HG02973 (cell line): ENCODE measurements around the gene CRAT.

Experiments
- ATAC-seq: cut with Tn5 transposase; IDR thresholded peaks from one replicate; pipeline ENCODE4 v1.9.1; 2021; ENCODE audit warnings: moderate library complexity; ENCODE audit not compliant: unreplicated experiment

The CRAT gene

DNA sequence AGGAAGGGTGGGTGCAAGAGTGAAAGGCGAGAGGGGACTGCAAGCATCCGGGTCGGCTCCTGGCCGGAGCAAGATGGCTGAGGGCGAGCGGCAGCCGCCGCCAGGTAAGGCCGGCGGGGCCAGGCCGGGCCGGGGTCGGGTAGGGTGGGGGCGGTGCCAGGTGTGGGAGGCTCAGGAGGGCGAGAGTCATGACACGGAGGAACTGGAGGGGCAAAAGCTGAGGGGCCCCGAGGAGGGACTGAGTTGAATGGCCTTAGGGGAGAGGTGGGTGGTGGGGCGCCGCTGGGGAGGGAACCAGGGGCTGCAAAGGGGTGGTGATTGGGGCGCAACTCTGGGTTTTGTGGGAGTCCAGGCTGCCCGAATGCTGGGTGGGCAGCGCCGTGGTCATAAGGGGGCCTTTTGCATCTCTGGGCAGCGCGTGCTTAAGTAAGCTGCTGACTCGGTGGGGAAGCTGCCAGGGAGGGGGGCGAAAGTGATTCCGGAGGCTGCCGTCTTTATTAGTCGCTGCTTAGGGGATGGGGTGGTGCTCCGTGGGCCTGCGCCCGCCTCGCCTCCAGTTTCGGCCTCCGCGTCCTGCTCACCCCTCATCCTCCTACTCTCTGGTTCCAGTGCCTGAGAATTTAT lies 1.0 kb upstream of the CRAT start:
- ATAC-seq: no peak

DNA sequence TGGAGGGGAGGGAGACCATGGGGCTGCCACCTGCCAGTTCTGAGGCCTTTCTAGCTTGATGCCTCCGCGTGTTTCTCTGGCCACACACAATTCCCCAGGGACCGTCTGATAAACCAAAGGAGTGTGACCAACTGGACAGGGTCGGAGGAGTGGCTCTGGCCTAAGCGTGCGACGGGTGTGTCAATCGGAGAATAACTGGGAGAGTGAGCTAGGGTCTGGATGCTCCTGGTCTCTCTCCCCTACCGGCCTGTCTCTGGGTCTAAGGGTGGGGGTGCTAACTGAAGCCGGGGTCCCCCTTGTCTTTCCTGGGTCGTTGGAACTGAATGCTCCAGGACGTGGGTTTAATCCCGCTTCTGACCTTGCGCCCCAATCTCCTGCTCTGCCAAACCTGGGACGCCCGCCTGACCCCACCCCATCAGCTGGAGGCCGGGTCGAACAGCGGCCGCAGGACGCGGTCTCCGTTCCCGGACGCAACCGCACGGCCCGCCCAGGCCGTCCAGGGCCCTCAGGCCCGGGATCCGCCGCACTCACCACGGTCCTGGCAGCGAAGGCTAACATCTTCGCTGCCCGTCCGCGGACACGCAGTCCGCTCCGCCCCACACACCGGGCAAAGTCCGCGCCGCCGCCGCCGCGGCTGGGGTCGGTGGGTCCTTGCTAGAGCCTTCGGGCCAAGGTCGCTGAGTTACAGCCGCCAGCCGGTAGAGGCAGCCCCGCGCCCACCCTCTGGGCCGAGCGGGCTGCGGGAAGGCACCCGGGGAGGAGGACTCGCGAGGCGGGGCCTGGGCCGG lies 447 bp downstream of the CRAT start:
- ATAC-seq: no peak

DNA sequence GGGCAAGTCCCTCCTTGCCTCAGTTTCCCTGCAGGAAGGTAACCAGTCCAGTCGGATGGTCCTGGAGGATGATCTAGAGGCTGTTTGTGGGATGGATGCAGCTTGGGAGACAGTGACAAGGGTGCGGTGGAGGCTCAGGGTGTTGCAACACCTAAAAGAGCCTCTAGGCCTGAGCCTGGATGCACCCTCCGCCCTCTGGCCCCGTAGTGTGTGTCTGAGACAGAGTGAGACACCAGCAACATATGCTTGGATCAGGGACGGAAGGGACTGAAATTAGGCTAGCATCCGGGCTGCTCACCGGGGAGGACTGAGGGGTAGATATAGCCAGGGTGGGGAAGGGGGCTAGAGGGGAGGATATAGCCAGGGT lies 1.1 kb downstream of the CRAT start:
- ATAC-seq: no peak

DNA sequence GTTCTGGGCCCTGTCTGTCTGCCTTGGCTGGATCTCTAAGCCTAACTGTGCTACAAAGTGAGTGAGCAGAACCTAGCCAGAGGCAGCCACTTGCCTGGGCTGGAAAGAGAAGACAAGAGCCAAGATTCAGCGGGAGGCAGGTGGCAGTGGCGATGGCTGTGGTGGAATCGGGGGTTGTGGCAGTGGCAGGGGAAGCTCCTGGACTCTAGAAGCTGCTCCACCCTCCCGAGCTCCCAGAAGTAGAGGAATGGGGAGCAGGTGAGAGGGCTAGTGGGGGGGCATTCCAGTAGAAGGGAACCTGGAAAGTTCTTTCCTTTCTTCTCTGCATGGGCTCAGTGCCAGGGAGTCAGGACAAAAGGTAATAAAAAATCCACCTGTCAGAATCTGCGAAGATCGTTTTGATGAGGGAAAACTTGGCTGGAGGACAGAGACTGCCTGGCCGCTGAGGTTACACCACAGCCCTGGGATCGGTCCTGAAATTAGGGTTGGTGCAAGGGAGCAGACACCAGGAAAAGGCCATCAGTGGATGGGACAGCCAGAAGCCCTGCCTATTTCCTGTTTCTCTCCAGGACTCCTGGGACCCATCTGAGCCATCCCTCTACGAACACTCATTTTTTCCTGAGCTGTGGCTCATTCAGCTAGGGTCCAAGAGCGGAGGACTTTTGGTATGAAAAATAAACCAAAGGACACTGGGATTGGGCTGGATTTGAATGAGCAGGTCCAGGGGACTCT lies 1.6 kb downstream of the CRAT start:
- ATAC-seq: no peak

DNA sequence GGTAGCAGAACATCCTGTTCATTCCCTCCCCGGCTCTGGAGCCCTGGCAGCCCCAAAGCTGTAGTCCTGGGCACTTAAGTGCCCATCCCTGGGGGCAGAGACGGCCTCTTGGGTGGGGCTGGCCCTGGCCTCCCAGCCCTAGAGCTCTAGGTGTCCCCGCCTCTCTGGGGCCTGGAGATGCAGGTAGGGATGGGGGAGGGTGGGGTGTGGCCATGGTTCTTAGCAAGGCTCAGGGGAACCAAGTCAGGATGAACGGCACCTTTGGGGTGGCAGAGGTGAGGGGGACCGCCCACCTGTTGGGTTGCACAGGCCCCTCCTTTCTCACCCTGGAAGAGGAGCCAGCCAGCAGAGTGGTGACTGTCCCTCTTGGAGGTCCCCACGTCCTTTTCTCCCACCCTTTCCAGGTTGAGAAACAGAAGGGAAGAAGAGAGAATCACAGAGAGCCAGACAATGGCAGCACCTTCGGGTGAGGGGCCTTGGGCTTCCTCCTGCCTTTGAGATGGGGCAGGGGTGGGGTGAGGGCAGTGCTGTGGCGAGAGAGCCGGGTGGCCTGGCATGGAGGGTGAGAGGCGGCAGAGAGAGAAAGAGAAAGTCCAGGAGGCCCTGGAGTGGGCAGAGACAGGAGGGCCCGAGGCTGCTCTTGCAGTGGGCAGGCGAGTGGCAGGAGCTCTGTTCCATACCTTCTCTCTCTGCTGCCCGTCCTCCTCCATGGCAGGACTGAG lies 2.3 kb downstream of the CRAT start:
- no peak for ATAC-seq

DNA sequence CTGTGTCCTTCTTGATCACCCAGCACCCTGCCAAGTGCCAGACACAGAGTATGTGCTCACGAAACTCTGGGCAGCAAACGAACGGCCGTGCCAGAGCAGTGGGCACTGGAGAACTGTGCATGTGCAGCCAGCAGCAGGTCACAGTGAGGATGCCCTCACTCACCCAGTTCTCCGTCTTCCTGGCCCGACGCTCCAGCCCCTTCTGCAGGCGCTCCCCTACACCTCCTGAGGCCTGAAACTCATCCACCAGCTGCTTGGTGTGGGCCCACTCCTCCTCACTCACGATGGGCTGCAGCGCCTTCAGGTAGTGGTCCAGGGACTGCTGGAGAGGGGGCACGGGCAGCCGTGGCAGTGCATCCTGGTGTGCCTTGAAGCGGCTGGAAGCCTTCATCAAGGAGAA lies 2.9 kb downstream of the CRAT start:
- no peak for ATAC-seq

DNA sequence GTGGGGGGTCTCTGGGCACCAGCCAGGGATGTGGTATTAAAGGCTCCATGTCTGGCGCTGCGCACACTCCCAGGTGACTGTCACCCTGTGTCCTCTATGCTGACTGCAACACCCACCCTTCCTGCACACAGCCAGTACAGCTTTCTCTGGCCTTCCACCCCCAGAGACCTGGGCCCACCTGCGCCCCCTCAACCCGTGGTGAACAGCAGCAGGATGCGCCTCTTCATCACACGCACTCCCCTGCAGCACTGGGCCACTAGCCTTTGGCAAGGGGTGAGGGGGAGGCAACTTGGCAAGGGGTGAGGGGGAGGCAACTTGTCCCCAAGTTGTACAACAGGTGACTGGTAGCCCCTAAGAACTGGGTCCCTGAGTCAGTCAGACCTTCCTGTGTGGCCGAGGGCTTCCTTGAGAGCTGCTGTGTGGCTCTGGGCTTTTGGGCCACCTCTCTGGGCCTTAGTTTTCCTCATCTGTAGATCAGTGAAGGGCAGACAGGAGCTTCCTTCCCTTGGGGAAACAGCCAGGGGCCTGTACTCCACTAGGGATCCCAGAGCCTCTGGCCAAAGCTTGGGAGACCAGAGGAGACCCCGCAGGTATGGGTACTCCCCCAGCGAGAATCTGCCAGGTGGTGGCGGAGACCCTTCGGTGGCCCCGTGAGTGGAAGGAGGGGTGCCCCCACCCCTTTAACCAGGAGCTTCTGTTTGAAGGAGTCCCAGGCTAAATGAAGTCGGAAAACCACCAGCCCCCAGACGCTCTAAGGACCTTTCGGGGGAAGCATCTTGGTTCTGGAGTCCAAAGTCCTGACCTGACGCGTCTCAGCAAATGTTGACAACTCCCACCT lies 4.5 kb downstream of the CRAT start:
- no peak for ATAC-seq

DNA sequence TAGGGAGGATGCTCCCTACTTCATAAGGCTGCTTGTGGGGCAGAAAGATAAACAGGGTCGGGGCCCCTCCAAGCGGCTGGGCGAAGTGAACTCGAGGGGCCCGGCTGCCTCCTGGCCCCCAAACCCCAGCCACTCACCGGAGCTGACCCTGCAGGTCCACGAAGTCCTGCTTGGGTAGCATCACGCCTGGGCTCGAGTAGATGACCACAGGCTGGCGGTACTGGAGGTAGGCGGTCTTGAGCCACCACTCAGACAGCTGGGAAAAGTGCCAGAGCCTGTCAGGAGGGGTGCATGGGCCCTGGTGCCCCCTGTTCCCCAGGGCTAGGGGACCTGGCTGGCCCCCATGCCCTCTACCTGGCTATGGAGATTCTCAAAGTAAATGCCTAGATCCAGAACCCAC lies 6.5 kb downstream of the CRAT start:
- no peak for ATAC-seq

DNA sequence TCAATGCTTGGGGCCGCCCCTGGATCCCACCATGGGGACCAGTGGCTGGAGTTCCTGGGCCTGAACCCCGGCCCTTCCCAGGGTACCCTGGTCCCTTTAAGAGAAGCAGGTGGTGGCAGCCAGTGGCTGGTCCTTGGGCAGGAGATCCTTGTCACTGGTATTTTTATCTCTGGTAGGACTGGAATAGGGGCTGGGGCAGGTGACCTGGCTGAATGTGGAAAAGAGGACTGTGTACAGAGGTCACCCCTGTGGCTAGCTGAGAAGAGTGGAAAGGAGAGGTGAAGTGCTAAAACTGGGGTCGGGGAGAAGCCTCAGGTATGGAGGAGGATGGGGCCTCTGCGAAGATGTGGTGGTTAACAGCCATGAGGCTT lies 7.0 kb downstream of the CRAT start:
- no peak for ATAC-seq

DNA sequence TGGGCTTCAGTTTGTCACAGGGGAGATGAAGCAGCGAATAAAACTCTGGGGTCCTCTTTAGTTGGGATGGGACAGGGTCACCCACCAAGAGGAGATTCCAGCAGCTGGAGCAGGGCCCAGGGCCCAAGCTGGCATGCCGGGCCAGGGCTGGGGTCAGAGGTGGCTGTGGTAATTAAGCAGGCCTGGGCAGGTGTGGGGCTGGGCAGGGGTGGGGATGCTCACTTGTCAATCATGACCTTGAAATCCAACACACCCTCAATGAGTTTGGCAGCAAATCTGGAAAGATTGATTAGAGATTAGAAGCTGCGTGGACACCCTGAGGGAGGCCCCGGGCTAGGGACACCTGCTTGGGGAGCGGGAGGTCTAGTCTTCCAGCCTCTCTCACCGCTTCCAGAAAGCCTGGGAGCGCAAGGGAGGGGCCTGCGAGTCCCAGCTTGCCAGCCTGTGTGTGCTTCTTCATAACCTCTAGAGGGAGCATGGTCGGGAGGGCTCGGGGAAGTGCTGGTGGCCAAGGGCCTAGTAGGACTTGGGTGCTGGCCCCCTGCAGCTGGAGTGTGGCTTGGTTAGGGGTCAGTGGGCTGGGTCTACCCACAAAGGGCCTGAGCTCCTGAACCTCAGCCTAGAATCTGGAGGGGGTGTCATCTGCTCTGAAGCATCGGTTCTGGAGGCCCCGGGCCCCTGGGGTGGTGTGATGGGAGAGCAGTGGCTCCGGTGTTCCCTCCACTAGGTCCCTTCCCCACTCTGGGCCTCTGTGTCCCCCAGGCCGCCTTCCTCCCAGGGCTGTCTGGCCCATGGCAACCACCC lies 7.6 kb downstream of the CRAT start:
- no peak for ATAC-seq

DNA sequence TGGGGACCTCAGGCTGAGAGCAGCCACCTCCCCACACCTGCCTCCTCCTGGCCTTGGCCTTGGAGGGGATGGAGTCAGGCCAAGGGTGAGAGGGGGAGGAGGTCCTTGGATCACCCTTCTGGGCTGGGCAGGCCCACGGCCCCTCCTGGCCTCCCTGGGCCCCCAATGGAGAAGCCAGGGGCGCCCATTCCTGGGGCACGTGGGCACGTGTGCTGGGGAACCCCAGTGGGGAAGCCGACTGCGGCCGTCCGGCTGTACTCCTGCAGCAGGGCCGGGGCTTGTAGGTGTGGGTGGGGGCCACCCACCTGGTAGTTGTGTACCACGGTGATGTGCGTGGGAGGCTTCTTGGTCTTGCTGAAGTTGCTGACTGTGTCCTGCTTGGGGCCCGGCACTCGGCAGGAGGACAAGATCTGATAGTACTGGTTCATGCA lies 8.5 kb downstream of the CRAT start:
- ATAC-seq: no peak

DNA sequence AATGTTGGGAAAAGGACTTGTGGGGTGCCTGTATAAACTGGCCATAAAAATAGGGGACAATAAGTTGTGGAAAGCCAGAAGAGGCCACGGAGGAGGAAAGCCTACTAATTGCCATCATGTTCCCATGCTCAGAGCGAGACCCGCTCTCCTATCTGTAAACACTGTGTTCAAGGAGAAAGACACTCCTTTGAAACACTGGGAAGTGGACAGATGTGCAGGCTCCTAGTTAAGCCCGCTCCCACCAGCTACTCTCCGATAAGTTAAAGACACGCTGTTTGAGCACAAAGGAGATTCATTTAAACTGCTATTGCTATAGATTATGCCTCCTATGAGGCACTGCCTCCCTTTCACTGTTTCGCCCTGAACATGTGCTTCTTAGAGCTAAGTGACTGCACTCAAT lies 9.3 kb downstream of the CRAT start:
- ATAC-seq: no peak

DNA sequence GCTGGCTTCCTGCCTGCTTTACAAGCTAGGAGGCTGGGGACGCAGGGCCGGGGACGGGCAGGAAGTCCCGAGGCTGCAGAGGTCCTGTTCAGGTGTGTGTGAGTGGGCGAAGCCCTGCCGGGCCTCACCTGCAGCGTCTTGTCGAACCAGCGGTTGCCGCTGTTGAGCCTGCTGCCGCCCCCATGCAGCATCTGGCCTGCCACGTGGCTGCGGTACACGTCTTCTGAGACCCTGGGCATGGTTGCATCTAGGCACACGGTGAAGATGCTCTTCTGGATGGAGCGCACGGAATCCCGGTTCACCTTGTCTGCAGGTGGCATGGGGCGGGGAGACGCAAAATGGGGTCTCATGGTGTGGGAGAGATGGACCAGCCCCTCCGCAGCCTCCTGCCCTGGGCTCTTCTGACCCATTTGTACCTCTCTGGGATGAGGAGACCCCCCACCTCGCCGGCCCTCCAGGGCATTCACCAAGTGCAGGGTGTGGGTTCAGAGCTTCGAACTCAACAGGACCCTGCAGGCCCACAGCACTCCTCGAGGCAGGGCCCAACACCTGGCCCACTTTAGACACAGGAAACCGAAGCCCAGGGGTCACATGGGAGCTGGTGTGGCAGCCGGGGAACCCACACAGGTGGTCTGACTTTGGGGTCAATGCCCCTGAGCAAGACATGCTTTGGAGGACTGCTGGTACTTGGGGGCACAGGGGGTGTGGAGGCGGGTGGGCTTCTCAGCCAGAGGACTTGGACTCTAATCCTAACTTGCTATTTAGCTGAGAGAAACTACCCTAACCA lies 10.0 kb downstream of the CRAT start:
- ATAC-seq: no peak

DNA sequence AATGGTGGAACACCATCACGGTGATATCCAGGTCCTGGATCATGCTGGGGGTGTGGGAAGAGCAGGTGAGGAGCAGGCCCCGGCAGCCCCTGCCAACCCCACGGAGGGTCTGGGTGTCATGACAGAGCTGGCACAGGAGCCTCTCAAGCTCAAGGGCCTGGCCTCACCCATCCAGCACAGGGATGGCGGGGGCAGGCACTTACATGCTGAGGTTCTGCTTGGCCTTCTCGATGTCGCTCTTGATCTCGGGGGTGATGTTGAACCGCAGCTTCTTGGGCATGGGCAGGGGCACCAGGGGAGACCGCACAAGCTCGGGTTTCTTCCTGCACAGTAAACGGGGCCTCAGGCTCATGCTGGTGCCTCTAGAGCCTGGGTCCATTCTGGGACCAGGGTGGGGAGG lies 12.3 kb downstream of the CRAT start:
- no peak for ATAC-seq

DNA sequence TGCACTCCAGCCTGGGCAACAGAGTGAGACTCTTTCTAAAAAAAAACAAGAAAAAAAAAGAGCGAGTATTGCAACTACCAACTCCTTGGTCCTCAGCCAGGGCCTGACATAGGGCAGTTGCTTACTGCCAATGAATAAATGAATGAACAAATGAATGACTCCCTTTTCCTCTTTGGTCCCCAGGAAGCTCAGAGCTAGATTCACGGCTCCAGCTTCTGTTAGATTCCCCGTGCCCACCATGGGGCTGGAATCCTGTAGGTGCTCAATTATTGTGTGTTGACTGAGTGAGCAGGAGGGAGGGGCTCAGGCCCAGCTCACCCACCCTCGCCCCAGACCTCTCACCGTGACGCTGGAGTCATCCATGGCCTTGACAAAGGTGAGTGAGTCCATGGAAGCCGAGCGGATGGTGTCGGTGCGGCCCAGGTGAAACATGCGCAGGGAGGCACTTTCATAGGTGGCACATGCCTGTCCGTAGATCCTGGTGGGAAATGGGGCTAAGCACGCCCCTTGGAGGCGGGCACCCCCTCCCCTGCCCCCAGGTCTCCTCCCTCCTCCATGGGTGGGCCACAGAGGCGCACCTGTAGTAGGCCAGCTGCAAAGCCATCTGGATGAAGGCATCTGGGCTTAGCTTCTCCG lies 12.8 kb downstream of the CRAT start:
- ATAC-seq: no peak

DNA sequence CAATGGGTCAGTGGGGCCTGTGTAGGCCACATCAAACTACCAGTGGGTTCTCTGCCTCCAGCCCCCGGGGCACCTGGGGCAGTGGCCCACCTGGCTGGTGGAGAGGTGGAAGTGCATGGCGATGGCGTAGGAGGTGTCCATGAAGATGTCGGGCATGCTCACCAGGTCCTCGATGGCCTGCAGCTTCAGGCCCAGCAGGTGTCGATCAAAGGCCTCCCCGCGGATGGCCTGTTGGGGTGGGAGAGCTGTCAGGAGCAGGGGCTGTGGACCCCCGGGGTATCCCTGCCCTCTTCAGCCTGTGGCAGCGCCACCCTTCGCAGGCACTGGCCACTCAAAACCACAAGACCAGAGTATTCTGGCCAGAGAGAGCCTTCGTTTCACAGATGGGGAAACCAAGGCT lies 14.7 kb downstream of the CRAT start:
- no peak for ATAC-seq

DNA sequence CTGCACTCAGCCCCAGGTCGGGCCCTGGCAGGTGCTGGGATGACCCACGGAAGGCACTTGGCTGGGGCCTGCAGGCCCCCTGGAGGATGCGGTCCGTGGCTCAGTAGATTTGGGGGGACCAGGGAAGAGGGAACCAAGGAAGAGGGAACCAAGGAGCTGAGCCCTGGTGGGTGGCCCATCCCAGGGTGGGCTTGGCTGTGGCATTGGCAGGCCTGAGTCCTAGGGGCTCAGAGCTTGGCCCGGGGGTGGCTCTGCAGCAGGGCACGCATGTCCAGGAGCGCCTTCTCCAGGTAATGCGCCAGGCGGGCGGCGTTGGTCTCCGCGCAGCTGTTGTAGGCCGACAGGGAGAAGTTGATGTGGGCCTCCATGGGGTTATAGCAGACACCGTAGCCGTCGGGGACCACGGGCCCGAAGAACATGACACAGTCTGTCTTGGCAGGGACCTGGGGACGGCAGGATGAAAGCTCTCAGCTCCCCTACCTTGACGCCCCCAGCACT lies 15.4 kb downstream of the CRAT start:
- ATAC-seq: no peak

DNA sequence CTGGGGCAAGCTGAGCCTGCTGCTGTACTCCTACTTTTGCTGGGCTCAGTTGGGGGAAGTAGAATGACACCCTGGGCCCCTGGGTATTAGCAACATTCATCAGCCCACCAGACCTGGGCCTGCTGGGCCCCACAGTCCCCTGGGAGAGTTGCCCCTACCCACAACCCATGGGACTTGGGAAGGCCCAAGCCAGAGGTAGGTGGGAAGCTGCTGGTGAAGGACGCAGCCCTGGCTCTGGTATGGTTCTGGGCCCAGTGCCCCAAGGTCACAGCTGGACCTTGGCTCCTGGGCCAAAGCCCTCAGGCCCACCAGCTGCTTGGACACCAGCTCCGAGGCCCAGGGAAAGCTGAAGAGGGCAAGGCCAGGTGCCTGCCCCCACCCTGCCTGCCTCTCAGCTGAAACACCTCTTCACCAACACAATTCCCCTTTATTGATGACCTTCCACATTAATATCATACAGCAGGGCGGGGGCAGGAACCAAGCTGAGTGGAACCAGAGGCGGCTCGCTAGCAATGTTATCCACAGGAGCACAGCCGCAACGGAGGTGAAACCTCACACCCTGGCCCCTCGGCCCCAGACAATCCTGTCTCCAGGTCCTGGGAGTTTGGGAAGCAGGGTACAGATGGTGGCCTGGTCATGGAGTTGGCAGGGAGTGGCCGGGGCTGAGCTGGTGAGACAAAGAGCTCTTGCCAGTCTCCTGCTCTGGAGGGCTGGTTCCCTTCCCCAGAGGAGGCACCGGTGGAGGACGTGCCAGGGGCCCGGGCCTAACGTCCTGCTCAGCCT lies 16.0 kb downstream of the CRAT start:
- no peak for ATAC-seq
